Mesangial cell (primary cell): ENCODE data around the gene A2M. TPM values are rescaled to one million over a fixed set of nuclear protein-coding genes. Genes with fewer than 3 reads are reported as not detected.

Experiments
- total RNA-seq: library from RNA; depleted of rRNA; stranded (reverse); fragments of >200 nt; gene quantifications from 2 replicates; pipeline ENCODE4 v1.2.3, GENCODE V29; 2015

A2M gene
- 1.6 TPM in 1 of 2 replicates, not detected in the other for total RNA-seq

GRCh38 chr12:9115731-9116559, at the start of gene A2M:
A2M (minus strand) TSS chr12:9115919; CDS start chr12:9115849, 70 bp downstream.

Other genes starting within 250 kb of the A2M start
- gene PHC1, start 201.4 kb downstream of the A2M start, total RNA-seq: 19.9 and 56.7 TPM in 2 replicates
- 77.8 and 100 TPM in 2 replicates for gene M6PR, start 166.3 kb downstream of the A2M start, total RNA-seq
- 1.4 TPM in 1 of 2 replicates, not detected in the other for gene KLRG1, start 126.4 kb downstream of the A2M start, total RNA-seq
- gene PZP, start 92.5 kb upstream of the A2M start, total RNA-seq: not detected in 2 replicates